HepG2 (cell line): ENCODE measurements around the gene TBC1D10B. TPM values are rescaled to one million over a fixed set of nuclear protein-coding genes. Genes with fewer than 3 reads are reported as not detected.
A peak's percentile ranks its signal among the peaks of the same experiment; 100 is the strongest.

Experiments used
- ADNP ChIP-seq: sonication (generic); formaldehyde crosslinking; IDR thresholded peaks from 2 replicates; pipeline ENCODE4 v1.4.0; 2020; ENCODE audit warnings: missing genetic modification reagents
- DBP ChIP-seq: sonication (generic); formaldehyde crosslinking; IDR thresholded peaks from 2 replicates; pipeline ENCODE4 v1.4.0; 2020; ENCODE audit warnings: missing genetic modification reagents; ENCODE audit errors: not compliant biosample characterization
- JARID2 ChIP-seq: sonication (generic); formaldehyde crosslinking; IDR thresholded peaks from 2 replicates; pipeline ENCODE4 v1.8.1; 2023; ENCODE audit warnings: missing genetic modification reagents, inconsistent platforms; ENCODE audit not compliant: insufficient replicate concordance
- NR2F2 ChIP-seq: IDR thresholded peaks from 2 replicates; pipeline ENCODE4 v1.6.1; 2012; ENCODE audit warnings: low read depth, inconsistent platforms, borderline replicate concordance
- PHF20 ChIP-seq: sonication (generic); formaldehyde crosslinking; IDR thresholded peaks from 2 replicates; pipeline ENCODE4 v1.5.0; 2020; ENCODE audit warnings: mild to moderate bottlenecking, missing genetic modification reagents
- POGZ ChIP-seq: sonication (generic); formaldehyde crosslinking; IDR thresholded peaks from 2 replicates; pipeline ENCODE4 v1.4.0; 2020; ENCODE audit warnings: mild to moderate bottlenecking, missing genetic modification reagents
- RFX3 ChIP-seq: IDR thresholded peaks from 2 replicates; pipeline ENCODE4 v1.6.1; 2016; ENCODE audit warnings: missing biosample characterization, missing genetic modification reagents
- TAF1 ChIP-seq: sonication (generic); formaldehyde crosslinking; IDR thresholded peaks from 2 replicates; pipeline ENCODE4 v1.4.0; 2020; ENCODE audit warnings: missing genetic modification reagents
- TAF15 ChIP-seq: fragments of 200-400 bp; formaldehyde crosslinking; IDR thresholded peaks from one replicate; pipeline ENCODE4 v1.6.1; 2018; ENCODE audit warnings: mild to moderate bottlenecking, low read depth, low read length; ENCODE audit not compliant: poor library complexity, severe bottlenecking
- YEATS4 ChIP-seq: sonication (generic); formaldehyde crosslinking; IDR thresholded peaks from 2 replicates; pipeline ENCODE4 v1.4.0; 2020; ENCODE audit warnings: missing genetic modification reagents, borderline replicate concordance
- ZFY ChIP-seq: sonication (generic); formaldehyde crosslinking; IDR thresholded peaks from 2 replicates; pipeline ENCODE4 v1.4.0; 2020; ENCODE audit warnings: missing genetic modification reagents
- ZNF331 ChIP-seq: sonication (generic); formaldehyde crosslinking; IDR thresholded peaks from 2 replicates; pipeline ENCODE4 v1.4.0; 2020; ENCODE audit warnings: missing genetic modification reagents
- ZNF646 ChIP-seq: sonication (generic); formaldehyde crosslinking; IDR thresholded peaks from 2 replicates; pipeline ENCODE4 v1.9.0; 2021; ENCODE audit warnings: mild to moderate bottlenecking, missing genetic modification reagents
- ZNF724P ChIP-seq: sonication (generic); formaldehyde crosslinking; IDR thresholded peaks from 2 replicates; pipeline ENCODE4 v1.8.0; 2022; ENCODE audit warnings: missing genetic modification reagents, borderline replicate concordance
- polyA plus RNA-seq, 8 experiments: library from polyadenylated mRNA; depleted of rRNA in 3 of 8; stranded (reverse) in 7 of 8; unstranded in 1 of 8; fragments of >200 nt; fragmentation: Illumina TruSeq in 4 of 8; extraction: Trizol in 4 of 8; gene quantifications; 2 replicates each; pipeline versions ENCODE4 v1.2.1 to v1.2.3, GENCODE V29; 2011 to 2016; ENCODE audit warnings: low read depth in 4 of 8, missing spikeins in 1 of 8, mixed read lengths in 1 of 8; ENCODE audit not compliant: insufficient read depth in 1 of 8
- total RNA-seq, 5 experiments: library from RNA; depleted of rRNA; stranded (reverse); fragments of >200 nt; fragmentation: Illumina TruSeq; extraction: Trizol; gene quantifications; 2 replicates each; pipeline ENCODE4 v1.2.3, GENCODE V29; 2016; ENCODE audit warnings: low read depth in 1 of 5
- TF ChIP-seq, protein P1 (sequence below): sonication (generic); formaldehyde crosslinking; conservative IDR thresholded peaks from 2 replicates; pipeline ENCODE4 v1.4.0; 2020; ENCODE audit warnings: missing genetic modification reagents
- TF ChIP-seq, protein P2 (sequence below): sonication (generic); formaldehyde crosslinking; IDR thresholded peaks from 2 replicates; pipeline ENCODE4 v1.4.0; 2020; ENCODE audit warnings: missing genetic modification reagents

Gene TBC1D10B
- total and polyA plus RNA-seq, 2 of the 13 experiments (the other 11 are each of a cell fraction or from before 2014, with no cell fraction given) = 15.7 to 24.8 TPM

- TF ChIP-seq, protein P1, sequence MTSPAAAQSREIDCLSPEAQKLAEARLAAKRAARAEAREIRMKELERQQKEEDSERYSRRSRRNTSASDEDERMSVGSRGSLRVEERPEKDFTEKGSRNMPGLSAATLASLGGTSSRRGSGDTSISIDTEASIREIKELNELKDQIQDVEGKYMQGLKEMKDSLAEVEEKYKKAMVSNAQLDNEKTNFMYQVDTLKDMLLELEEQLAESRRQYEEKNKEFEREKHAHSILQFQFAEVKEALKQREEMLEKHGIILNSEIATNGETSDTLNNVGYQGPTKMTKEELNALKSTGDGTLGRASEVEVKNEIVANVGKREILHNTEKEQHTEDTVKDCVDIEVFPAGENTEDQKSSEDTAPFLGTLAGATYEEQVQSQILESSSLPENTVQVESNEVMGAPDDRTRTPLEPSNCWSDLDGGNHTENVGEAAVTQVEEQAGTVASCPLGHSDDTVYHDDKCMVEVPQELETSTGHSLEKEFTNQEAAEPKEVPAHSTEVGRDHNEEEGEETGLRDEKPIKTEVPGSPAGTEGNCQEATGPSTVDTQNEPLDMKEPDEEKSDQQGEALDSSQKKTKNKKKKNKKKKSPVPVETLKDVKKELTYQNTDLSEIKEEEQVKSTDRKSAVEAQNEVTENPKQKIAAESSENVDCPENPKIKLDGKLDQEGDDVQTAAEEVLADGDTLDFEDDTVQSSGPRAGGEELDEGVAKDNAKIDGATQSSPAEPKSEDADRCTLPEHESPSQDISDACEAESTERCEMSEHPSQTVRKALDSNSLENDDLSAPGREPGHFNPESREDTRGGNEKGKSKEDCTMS (CRISPR knock-in tag) = no peak; the same call in 1 of the 2 replicates
- TF ChIP-seq ZNF331 (CRISPR knock-in tag) (peak; percentile 64; the same call in 1 of the 2 replicates), DBP (CRISPR knock-in tag) (peak; percentile 47), ADNP (CRISPR knock-in tag) (no peak), NR2F2 (peak; percentile 80), ZNF646 (CRISPR knock-in tag) (no peak), RFX3 (CRISPR knock-in tag) (no peak), YEATS4 (CRISPR knock-in tag) (peak; percentile 67; the same call in 1 of the 2 replicates), TAF1 (peak; percentile 79), ZFY (peak; percentile 73), POGZ (CRISPR knock-in tag) (peak; percentile 3; the same call in 1 of the 2 replicates), ZNF724P (CRISPR knock-in tag) (0 out of 2 replicates have a peak, but pooled peaks have one; percentile 50), PHF20 (CRISPR knock-in tag) (0 out of 2 replicates have a peak, but pooled peaks have one; percentile 43), TAF15 (no peak), JARID2 (CRISPR knock-in tag) (no peak)
- TF ChIP-seq, protein P2, sequence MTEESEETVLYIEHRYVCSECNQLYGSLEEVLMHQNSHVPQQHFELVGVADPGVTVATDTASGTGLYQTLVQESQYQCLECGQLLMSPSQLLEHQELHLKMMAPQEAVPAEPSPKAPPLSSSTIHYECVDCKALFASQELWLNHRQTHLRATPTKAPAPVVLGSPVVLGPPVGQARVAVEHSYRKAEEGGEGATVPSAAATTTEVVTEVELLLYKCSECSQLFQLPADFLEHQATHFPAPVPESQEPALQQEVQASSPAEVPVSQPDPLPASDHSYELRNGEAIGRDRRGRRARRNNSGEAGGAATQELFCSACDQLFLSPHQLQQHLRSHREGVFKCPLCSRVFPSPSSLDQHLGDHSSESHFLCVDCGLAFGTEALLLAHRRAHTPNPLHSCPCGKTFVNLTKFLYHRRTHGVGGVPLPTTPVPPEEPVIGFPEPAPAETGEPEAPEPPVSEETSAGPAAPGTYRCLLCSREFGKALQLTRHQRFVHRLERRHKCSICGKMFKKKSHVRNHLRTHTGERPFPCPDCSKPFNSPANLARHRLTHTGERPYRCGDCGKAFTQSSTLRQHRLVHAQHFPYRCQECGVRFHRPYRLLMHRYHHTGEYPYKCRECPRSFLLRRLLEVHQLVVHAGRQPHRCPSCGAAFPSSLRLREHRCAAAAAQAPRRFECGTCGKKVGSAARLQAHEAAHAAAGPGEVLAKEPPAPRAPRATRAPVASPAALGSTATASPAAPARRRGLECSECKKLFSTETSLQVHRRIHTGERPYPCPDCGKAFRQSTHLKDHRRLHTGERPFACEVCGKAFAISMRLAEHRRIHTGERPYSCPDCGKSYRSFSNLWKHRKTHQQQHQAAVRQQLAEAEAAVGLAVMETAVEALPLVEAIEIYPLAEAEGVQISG (CRISPR knock-in tag) = peak; percentile 77
These were observed 34.5 kb downstream of the TBC1D10B start (continued) for GRCh38 chr16:30335598-30336474.
